ENCODE measurements around the gene R3HCC1L.

DNA sequence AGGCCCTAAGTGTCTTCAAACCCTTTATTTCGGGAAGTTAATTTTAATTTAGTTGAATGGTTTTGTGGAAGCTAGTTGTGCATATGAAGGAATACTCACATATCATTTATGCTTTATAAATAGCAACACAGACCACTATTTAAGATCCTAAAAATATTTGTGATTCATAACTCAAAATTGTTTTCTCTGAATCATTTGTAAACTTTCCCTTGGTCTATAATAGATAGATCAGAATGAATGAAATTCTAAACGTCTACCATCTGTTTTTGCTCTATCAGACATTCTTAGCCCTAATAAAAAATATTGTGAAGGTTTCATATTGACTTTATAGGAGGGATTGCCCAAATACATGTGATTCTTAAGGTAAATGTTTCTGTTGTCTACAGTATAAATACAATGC lies 90.1 kb downstream of the R3HCC1L start:
- no peak for TF ChIP-seq POLR2AphosphoS5 (IDR thresholded peaks at IDR 0.05)
- no peak for TF ChIP-seq POLR2A (IDR thresholded peaks at IDR 0.05)
